Testis (tissue), 3 donors: Measurements from ENCODE around the gene TET2. TPM values are rescaled to one million over a fixed set of nuclear protein-coding genes. Genes with fewer than 3 reads are reported as not detected.

Experiments
- DNase-seq: peaks from one replicate; pipeline ENCODE4 v3.0.0-alpha.2; 2019
- H3K27ac ChIP-seq, 2 donors: fragments of 200-600 bp; sonication (generic); one replicate each; pipeline ENCODE4 v1.5.1; 2019
- H3K27me3 ChIP-seq: fragments of 200-600 bp; sonication (generic); one replicate; pipeline ENCODE4 v1.5.1; 2019
- H3K36me3 ChIP-seq: fragments of 200-600 bp; sonication (generic); one replicate; pipeline ENCODE4 v1.5.1; 2017; ENCODE audit warnings: low read depth; ENCODE audit errors: missing control alignments
- H3K4me1 ChIP-seq: fragments of 200-600 bp; sonication (generic); one replicate; pipeline ENCODE4 v1.5.1; 2019
- H3K4me3 ChIP-seq, 2 donors: fragments of 200-600 bp; sonication (generic); one replicate each; pipeline ENCODE4 v1.5.1; 2017 to 2019
- H3K9me3 ChIP-seq: fragments of 200-600 bp; sonication (generic); one replicate; pipeline ENCODE4 v1.5.1; 2017
- CTCF ChIP-seq, 3 experiments: fragments of 450-650 bp in 2 of 3; fragments of 200-600 bp in 1 of 3; sonication (generic) in 1 of 3; IDR thresholded peaks; one replicate each; pipeline ENCODE4 v1.5.1; 2016 to 2019; ENCODE audit warnings: antibody characterized with exemption in 3 of 3, mild to moderate bottlenecking in 2 of 3, moderate library complexity in 1 of 3
- POLR2A ChIP-seq: fragments of 450-650 bp; IDR thresholded peaks from one replicate; pipeline ENCODE4 v1.6.1; 2017; ENCODE audit warnings: antibody characterized with exemption, mild to moderate bottlenecking, moderate library complexity
- WGBS, 2 donors: methylation state at CpG; one replicate each; pipeline ENCODE4 v1.1.5; 2018; 5-methylcytosine and 5-hydroxymethylcytosine counted together
- intact Hi-C: fragments of 100-400 bp; cut with DNase I; formaldehyde crosslinking; loops from one replicate; pipeline ENCODE4 v1.15.1; 2023; ENCODE audit warnings: low total_unique reads
- polyA plus RNA-seq: library from polyadenylated mRNA; stranded (reverse); fragments of 350-450 nt; fragmentation: Illumina TruSeq; extraction: RNeasy Lipid Tissue Mini Kit (QIAGEN cat#74804); gene quantifications from one replicate; pipeline ENCODE4 v1.2.3, GENCODE V29; 2014; ENCODE audit warnings: low read depth, low replicate concordance; ENCODE audit not compliant: insufficient read depth
- total RNA-seq, 2 donors: library from RNA; depleted of rRNA; stranded (reverse); fragments of >200 nt; gene quantifications; one replicate each; pipeline ENCODE4 v1.2.3, GENCODE V29; 2016

The TET2 gene
- total and polyA plus RNA-seq, 3 donors from 2014 or later: 2.8 to 17.5 (median 17.1) TPM

GRCh38 chr4:105137121-105137875, 9.4 kb upstream of the TET2 start:
- WGBS, 2 donors: 88 to 89% methylated on average over 5 of the region's 5 CpGs
- intact Hi-C loops: no loop called here
- Histone ChIP-seq H3K4me3 (no peak overlapping the region), H3K4me1 (no peaks in the 10 kb centered on the region), H3K27ac (no peak overlapping the region), H3K9me3 (no peaks in the 10 kb centered on the region), H3K36me3 (no peaks in the 10 kb centered on the region), H3K27me3 (no peaks in the 10 kb centered on the region)
- no peak for DNase-seq
- TF ChIP-seq POLR2A (no peak), CTCF (IDR thresholded peaks at IDR 0.05) (no peak)

GRCh38 chr4:105139646-105140045, 7.0 kb upstream of the TET2 start:
- H3K4me1 ChIP-seq: no peaks in the 10 kb centered on the region
- TF ChIP-seq POLR2A: no peak
- TF ChIP-seq CTCF (IDR thresholded peaks at IDR 0.05): no peak
- no peak for DNase-seq
- no peaks in the 10 kb centered on the region for H3K36me3 ChIP-seq
- WGBS, 2 donors: 92 to 96% methylated on average over 1 of the region's 1 CpG
- no peak overlapping the region for H3K27ac ChIP-seq
- intact Hi-C loops: no loop called here
- H3K4me3 ChIP-seq: no peak overlapping the region
- no peaks in the 10 kb centered on the region for H3K9me3 ChIP-seq
- H3K27me3 ChIP-seq: no peaks in the 10 kb centered on the region

- H3K9me3 ChIP-seq: no peaks in the 10 kb centered on the region
- no peaks in the 10 kb centered on the region for H3K36me3 ChIP-seq
- H3K4me1 ChIP-seq: no peaks in the 10 kb centered on the region
- DNase-seq: peak; percentile 33
- intact Hi-C loops: no loop called here
- TF ChIP-seq CTCF (IDR thresholded peaks at IDR 0.05): peak; percentile 8 to 54 (median 37)
- TF ChIP-seq POLR2A: no peak
- H3K27ac ChIP-seq: no peak overlapping the region
- WGBS, 2 donors: 48 to 53% methylated on average over 7 of the region's 7 CpGs
- no peaks in the 10 kb centered on the region for H3K27me3 ChIP-seq
- H3K4me3 ChIP-seq: no peak overlapping the region
Measured at GRCh38 chr4:105140684-105141490, 5.8 kb upstream of the TET2 start.

- Histone ChIP-seq H3K27ac (peak overlapping the region; percentile 85 to 88), H3K4me3 (peak overlapping the region; percentile 69 to 80), H3K9me3 (no peaks in the 10 kb centered on the region), H3K4me1 (no peaks in the 10 kb centered on the region), H3K36me3 (no peaks in the 10 kb centered on the region), H3K27me3 (no peaks in the 10 kb centered on the region)
- DNase-seq: no peak
- WGBS, 2 donors: 15 to 19% methylated on average over 21 of the region's 21 CpGs
- TF ChIP-seq POLR2A: no peak
- TF ChIP-seq CTCF (IDR thresholded peaks at IDR 0.05): no peak
- intact Hi-C loops: no loop called here
Measured at GRCh38 chr4:105145156-105145902, 1.3 kb upstream of the TET2 start.
